Left lung (tissue), 10 donors: Measurements from ENCODE around the gene SPON1. TPM values are rescaled to one million over a fixed set of nuclear protein-coding genes. Genes with fewer than 3 reads are reported as not detected.

Source experiments
- ATAC-seq: fragments of 200-7000 bp; cut with Tn5 transposase; one replicate; pipeline ENCODE4 v1.9.1; 2020; ENCODE audit warnings: moderate library complexity
- DNase-seq, 4 donors: peaks; one replicate each; pipeline ENCODE4 v3.0.0-alpha.2; 2013 to 2020
- H3K27ac ChIP-seq, 2 donors: fragments of 200-600 bp; sonication (generic) in 1 of 2; one replicate each; pipeline versions ENCODE4 v1.5.0 to v1.8.0; 2020 to 2021
- H3K27me3 ChIP-seq, 2 donors: fragments of 200-600 bp; sonication (generic) in 1 of 2; one replicate each; pipeline versions ENCODE4 v1.5.0 to v1.8.0; 2020 to 2021
- H3K36me3 ChIP-seq, 2 donors: fragments of 200-600 bp; sonication (generic) in 1 of 2; one replicate each; pipeline versions ENCODE4 v1.5.0 to v1.8.0; 2020 to 2021
- H3K4me1 ChIP-seq, 2 donors: fragments of 200-600 bp; one replicate each; pipeline ENCODE4 v1.8.0; 2021
- H3K4me3 ChIP-seq, 2 donors: fragments of 200-600 bp; sonication (generic) in 1 of 2; one replicate each; pipeline versions ENCODE4 v1.5.0 to v1.8.0; 2020 to 2021; ENCODE audit warnings: mild to moderate bottlenecking in 1 of 2
- H3K9me3 ChIP-seq, 2 donors: fragments of 200-600 bp; sonication (generic) in 1 of 2; one replicate each; pipeline versions ENCODE4 v1.5.0 to v1.8.0; 2020 to 2021
- intact Hi-C, 2 donors: fragments of 100-400 bp; cut with DNase I; formaldehyde crosslinking; loops; one replicate each; pipeline versions ENCODE4 v1.11.2 to v1.14.2; 2022
- polyA plus RNA-seq, 6 donors: library from polyadenylated mRNA; unstranded; fragments of 120-200 nt; gene quantifications; one replicate each; pipeline ENCODE4 v1.2.1, GENCODE V29; 2013; ENCODE audit not compliant: insufficient read length in 6 of 6
- total RNA-seq, 2 donors: library from RNA; stranded (reverse); fragmentation: NEBNext Ultra II Directional; extraction: Animal tissue kit (Norgen Biotek cat#: 25700); gene quantifications; one replicate each; pipeline ENCODE4 v1.2.1, GENCODE V29; 2021
- TF ChIP-seq, protein P1 (sequence below), 2 donors: fragments of 200-600 bp; sonication (generic) in 1 of 2; IDR thresholded peaks; one replicate each; pipeline versions ENCODE4 v1.5.0 to v1.8.0; 2021; ENCODE audit warnings: antibody characterized with exemption in 2 of 2
- donor health status: DM: no; HTN: yes; CAD: no.
- donor health status: DM: no; HTN: no; CAD: no.

The SPON1 gene
- total and polyA plus RNA-seq, 8 donors, result 83.2 to 136 (median 97.4) TPM

DNA sequence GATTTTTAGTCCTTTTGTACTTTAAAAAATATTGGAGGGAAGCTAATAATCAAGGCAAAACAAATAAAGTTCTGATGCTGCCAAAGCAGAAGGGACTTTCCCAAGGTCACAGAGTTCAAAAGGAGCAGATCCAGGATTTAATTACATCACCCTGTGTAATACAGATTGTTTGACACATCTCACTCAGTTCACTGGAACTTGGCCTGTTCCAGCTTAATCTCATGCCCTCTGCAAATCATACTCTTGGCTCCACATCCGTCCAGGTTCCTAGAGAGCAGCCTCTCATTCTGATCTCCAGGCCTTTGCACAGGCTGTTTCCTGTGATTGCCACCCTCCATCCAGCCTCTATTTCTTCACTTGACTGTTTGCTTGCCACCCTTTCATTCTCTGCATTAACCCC is 151.7 kb downstream of the SPON1 start:
- H3K27me3 ChIP-seq, result no peaks in the 10 kb centered on the region
- no peaks in the 10 kb centered on the region for H3K4me1 ChIP-seq
- no peaks in the 10 kb centered on the region for H3K36me3 ChIP-seq
- intact Hi-C loops, result no loop called here
- DNase-seq (no peak), ATAC-seq (peak; percentile 24)
- H3K27ac ChIP-seq, result no peak overlapping the region
- TF ChIP-seq, protein P1, sequence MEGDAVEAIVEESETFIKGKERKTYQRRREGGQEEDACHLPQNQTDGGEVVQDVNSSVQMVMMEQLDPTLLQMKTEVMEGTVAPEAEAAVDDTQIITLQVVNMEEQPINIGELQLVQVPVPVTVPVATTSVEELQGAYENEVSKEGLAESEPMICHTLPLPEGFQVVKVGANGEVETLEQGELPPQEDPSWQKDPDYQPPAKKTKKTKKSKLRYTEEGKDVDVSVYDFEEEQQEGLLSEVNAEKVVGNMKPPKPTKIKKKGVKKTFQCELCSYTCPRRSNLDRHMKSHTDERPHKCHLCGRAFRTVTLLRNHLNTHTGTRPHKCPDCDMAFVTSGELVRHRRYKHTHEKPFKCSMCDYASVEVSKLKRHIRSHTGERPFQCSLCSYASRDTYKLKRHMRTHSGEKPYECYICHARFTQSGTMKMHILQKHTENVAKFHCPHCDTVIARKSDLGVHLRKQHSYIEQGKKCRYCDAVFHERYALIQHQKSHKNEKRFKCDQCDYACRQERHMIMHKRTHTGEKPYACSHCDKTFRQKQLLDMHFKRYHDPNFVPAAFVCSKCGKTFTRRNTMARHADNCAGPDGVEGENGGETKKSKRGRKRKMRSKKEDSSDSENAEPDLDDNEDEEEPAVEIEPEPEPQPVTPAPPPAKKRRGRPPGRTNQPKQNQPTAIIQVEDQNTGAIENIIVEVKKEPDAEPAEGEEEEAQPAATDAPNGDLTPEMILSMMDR (IDR thresholded peaks at IDR 0.05), result no peak
- no peaks in the 10 kb centered on the region for H3K9me3 ChIP-seq
- no peak overlapping the region for H3K4me3 ChIP-seq

DNA sequence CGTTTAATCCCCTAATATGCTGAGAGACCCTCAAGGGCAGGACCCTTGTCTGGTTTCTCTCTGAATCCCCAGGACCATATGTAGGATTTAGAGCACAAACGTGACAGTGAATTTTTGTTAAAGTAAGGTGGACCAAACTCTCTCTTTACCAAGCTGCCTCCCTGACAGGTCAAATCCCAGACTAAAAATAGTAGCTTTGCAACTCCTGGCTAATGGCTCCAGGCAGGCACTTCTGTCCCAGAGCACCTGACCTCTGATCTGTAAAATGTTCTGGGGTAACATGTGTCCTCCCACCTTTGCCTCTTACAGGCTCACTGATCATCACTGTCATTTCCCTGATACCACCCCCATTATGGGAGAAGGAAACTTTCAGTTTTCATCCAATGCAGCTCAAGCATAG is 152.3 kb downstream of the SPON1 start:
- TF ChIP-seq, protein P1 (IDR thresholded peaks at IDR 0.05), result no peak
- no peaks in the 10 kb centered on the region for H3K9me3 ChIP-seq

DNA sequence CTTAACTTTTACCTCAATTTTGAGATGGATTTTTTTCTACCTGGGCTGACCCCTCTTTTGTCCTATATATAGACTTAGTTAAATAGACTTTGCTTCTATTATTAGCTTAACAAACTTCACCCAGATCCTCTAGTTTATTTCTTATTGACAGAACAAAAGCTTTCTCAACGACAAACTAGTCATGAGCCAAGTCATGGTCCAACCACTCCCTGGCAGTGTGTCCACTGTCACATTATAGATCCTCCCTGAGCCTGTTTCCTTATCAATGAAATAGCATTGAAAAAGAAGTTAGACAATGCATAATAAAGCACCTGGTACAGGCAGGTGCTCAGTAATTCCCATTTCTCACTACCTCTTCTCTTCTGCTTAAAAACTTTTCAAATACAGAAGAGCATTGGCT is 155.1 kb downstream of the SPON1 start:
- ATAC-seq (no peak), DNase-seq (no peak)
- H3K4me1 ChIP-seq, result no peaks in the 10 kb centered on the region
- H3K27ac ChIP-seq, result no peak overlapping the region
- TF ChIP-seq, protein P1 (IDR thresholded peaks at IDR 0.05), result no peak
- H3K27me3 ChIP-seq, result no peaks in the 10 kb centered on the region
- no peaks in the 10 kb centered on the region for H3K9me3 ChIP-seq
- H3K36me3 ChIP-seq, result no peaks in the 10 kb centered on the region
- no peak overlapping the region for H3K4me3 ChIP-seq
- intact Hi-C loops, result no loop called here

More for the DNA sequence above, 152.3 kb downstream of the SPON1 start:
- Histone ChIP-seq H3K4me1 (no peaks in the 10 kb centered on the region), H3K27me3 (no peaks in the 10 kb centered on the region), H3K27ac (no peak overlapping the region), H3K36me3 (no peaks in the 10 kb centered on the region), H3K4me3 (no peak overlapping the region)
- DNase-seq (no peak), ATAC-seq (no peak)
- intact Hi-C loops, result no loop called here

DNA sequence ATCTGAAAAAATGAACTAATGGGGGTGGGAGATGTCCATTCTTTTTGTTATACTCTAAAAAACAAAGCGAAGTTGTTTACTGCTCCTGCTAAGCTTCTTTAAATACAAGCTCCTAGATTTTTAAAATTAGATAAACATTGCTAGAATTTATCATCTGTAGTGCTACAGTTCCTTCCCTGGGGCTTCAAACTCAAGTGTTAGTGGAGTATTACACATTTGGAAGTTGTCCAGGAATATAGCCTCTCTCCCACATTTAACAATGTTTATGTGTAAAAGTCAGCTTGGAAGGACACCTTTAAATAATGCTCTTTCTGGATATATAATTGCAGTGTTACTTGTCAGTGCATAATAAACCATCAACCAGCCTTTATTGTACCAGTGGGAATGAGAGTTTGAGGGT is 155.5 kb downstream of the SPON1 start:
- Histone ChIP-seq H3K27me3 (no peaks in the 10 kb centered on the region), H3K4me1 (no peaks in the 10 kb centered on the region), H3K9me3 (no peaks in the 10 kb centered on the region), H3K4me3 (no peak overlapping the region), H3K27ac (no peak overlapping the region), H3K36me3 (no peaks in the 10 kb centered on the region)
- TF ChIP-seq, protein P1 (IDR thresholded peaks at IDR 0.05), result no peak
- no peak for ATAC-seq
- DNase-seq, result no peak
- intact Hi-C loops, result no loop called here

DNA sequence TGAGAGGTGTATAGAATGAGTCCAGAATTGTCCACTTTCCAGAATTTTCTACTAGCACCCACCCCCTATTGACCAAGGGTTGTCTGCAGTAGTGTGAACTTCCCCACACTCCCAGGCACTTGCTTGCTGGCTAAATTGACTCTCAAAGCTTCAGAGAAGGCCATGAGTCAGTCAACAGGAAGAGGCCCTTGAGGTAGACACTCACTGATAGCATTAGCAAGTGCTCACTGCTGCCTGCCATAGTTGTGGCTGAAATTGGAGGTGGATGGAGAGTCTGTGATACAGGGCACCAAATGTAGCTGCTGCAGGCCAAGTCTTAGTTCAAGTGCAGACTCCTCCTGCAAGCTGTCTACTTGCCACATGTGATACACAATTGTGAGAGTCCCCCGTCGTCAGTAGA is 156.8 kb downstream of the SPON1 start:
- TF ChIP-seq, protein P1 (IDR thresholded peaks at IDR 0.05), result no peak
- no peak overlapping the region for H3K4me3 ChIP-seq
- no peaks in the 10 kb centered on the region for H3K9me3 ChIP-seq
- H3K27me3 ChIP-seq, result no peaks in the 10 kb centered on the region
- H3K36me3 ChIP-seq, result no peaks in the 10 kb centered on the region
- peak; percentile 86 for ATAC-seq
- no peak overlapping the region for H3K27ac ChIP-seq
- DNase-seq, result peak in 1 of 4 donors; percentile 33
- no peaks in the 10 kb centered on the region for H3K4me1 ChIP-seq
- intact Hi-C loops, result no loop called here
